IMR-90 (cell line): ENCODE measurements around the gene RGL4. TPM values are rescaled to one million over a fixed set of nuclear protein-coding genes. Genes with fewer than 3 reads are reported as not detected.

Source experiments
- ATAC-seq: fragments of 200-7000 bp; cut with Tn5 transposase; 2 replicates; pipeline ENCODE4 v1.9.1; 2020; ENCODE audit warnings: low read depth, mild to moderate bottlenecking, moderate library complexity
- BruUV-seq: library from RNA; stranded (reverse); fragments of 400-500 nt; replicated peaks from 2 replicates; lab custom pipeline; 2021; lab: Mats Ljungman, UMichigan
- CTCF ChIA-PET: fragments of 300-600 bp; formaldehyde crosslinking; extraction: SDS; loops from one replicate; lab custom pipeline; 2021; ENCODE audit warnings: antibody characterized with exemption; lab: Yijun Ruan, JAX
- POLR2A ChIA-PET: fragments of 300-600 bp; sonication (Branson Sonifier 250); formaldehyde crosslinking; loops from one replicate; lab custom pipeline; 2022; ENCODE audit warnings: antibody characterized with exemption; ENCODE audit not compliant: unreplicated experiment; lab: Charles Lee
- DNase-seq: peaks from one replicate; pipeline ENCODE4 v3.0.0; 2013
- H2AFZ ChIP-seq: replicated peaks from 2 replicates; pipeline ENCODE3; 2013; ENCODE audit warnings: low read length, mild to moderate bottlenecking; ENCODE audit not compliant: poor library complexity
- H2AK5ac ChIP-seq: 2 replicates; pipeline ENCODE4 v1.6.1; 2013; ENCODE audit warnings: low read depth, low read length, inconsistent platforms
- H2AK9ac ChIP-seq: replicated peaks from 2 replicates; pipeline ENCODE3; 2013; ENCODE audit warnings: mild to moderate bottlenecking, low read depth, low read length, moderate library complexity; ENCODE audit not compliant: poor library complexity
- H2BK120ac ChIP-seq: 2 replicates; pipeline ENCODE4 v1.6.1; 2013; ENCODE audit warnings: low read depth, low read length, inconsistent platforms
- H2BK15ac ChIP-seq: 3 replicates; pipeline ENCODE4 v1.6.1; 2013; ENCODE audit warnings: low read depth, low read length, inconsistent platforms
- H2BK20ac ChIP-seq: 2 replicates; pipeline ENCODE4 v1.6.1; 2013; ENCODE audit warnings: low read depth, mild to moderate bottlenecking, inconsistent platforms, low read length, moderate library complexity
- H2BK5ac ChIP-seq: 2 replicates; pipeline ENCODE4 v1.6.1; 2013; ENCODE audit warnings: mild to moderate bottlenecking, low read depth, low read length, inconsistent platforms; ENCODE audit not compliant: poor library complexity, severe bottlenecking
- H3K14ac ChIP-seq: replicated peaks from 2 replicates; pipeline ENCODE4 v1.6.1; 2013; ENCODE audit warnings: low read depth, low read length, inconsistent platforms
- H3K18ac ChIP-seq: 2 replicates; pipeline ENCODE4 v1.6.1; 2013; ENCODE audit warnings: low read depth, low read length, control low read depth
- H3K23ac ChIP-seq: 2 replicates; pipeline ENCODE4 v1.6.1; 2013; ENCODE audit warnings: low read depth, low read length, inconsistent platforms
- H3K27ac ChIP-seq: 2 replicates; pipeline ENCODE4 v1.5.1; 2013; ENCODE audit warnings: mild to moderate bottlenecking, control low read depth, low read length; ENCODE audit not compliant: insufficient read depth
- H3K27me3 ChIP-seq: 2 replicates; pipeline ENCODE4 v1.6.1; 2013; ENCODE audit warnings: low read length; ENCODE audit not compliant: control insufficient read depth, insufficient read depth
- H3K36me3 ChIP-seq: 2 replicates; pipeline ENCODE4 v1.6.1; 2013; ENCODE audit warnings: low read length, mixed read lengths; ENCODE audit not compliant: control insufficient read depth, insufficient read depth
- H3K4ac ChIP-seq: 2 replicates; pipeline ENCODE4 v1.6.1; 2013; ENCODE audit warnings: low read depth, low read length, inconsistent platforms
- H3K4me1 ChIP-seq: 2 replicates; pipeline ENCODE4 v1.6.1; 2013; ENCODE audit warnings: low read length, mixed read lengths; ENCODE audit not compliant: control insufficient read depth, insufficient read depth
- H3K4me2 ChIP-seq: 2 replicates; pipeline ENCODE4 v1.6.1; 2013; ENCODE audit warnings: low read depth, mild to moderate bottlenecking, control low read depth, low read length, moderate library complexity
- H3K4me3 ChIP-seq: 2 replicates; pipeline ENCODE4 v1.5.1; 2013; ENCODE audit warnings: low read depth, mild to moderate bottlenecking, control low read depth, low read length, moderate library complexity; ENCODE audit not compliant: insufficient read depth
- H3K56ac ChIP-seq: 2 replicates; pipeline ENCODE4 v1.6.1; 2013; ENCODE audit warnings: low read length, inconsistent platforms; ENCODE audit not compliant: insufficient read depth; ENCODE audit errors: extremely low read depth
- H3K79me1 ChIP-seq, 2 experiments: 2 replicates each; pipeline ENCODE4 v1.6.1; 2013; ENCODE audit warnings: low read length in 2 of 2, inconsistent platforms in 1 of 2, low read depth in 1 of 2
- H3K9ac ChIP-seq: 2 replicates; pipeline ENCODE4 v1.6.1; 2013; ENCODE audit warnings: low read depth, low read length, control low read depth
- H3K9me1 ChIP-seq: 2 replicates; pipeline ENCODE4 v1.6.1; 2013; ENCODE audit warnings: low read length, inconsistent platforms; ENCODE audit not compliant: insufficient read depth
- H3K9me3 ChIP-seq: 2 replicates; pipeline ENCODE4 v1.6.1; 2013; ENCODE audit warnings: low read length; ENCODE audit not compliant: control insufficient read depth, insufficient read depth
- H4K20me1 ChIP-seq: 2 replicates; pipeline ENCODE4 v1.6.1; 2013; ENCODE audit warnings: low read length, inconsistent platforms; ENCODE audit not compliant: insufficient read depth
- H4K5ac ChIP-seq: 2 replicates; pipeline ENCODE4 v1.6.1; 2013; ENCODE audit warnings: mild to moderate bottlenecking, low read depth, low read length, control low read depth
- H4K8ac ChIP-seq, 2 experiments: 2 replicates each; pipeline ENCODE4 v1.6.1; 2013; ENCODE audit warnings: low read depth in 2 of 2, low read length in 2 of 2, control low read depth in 1 of 2, inconsistent platforms in 1 of 2
- H4K91ac ChIP-seq: 2 replicates; pipeline ENCODE4 v1.6.1; 2013; ENCODE audit warnings: low read depth, low read length, inconsistent platforms; ENCODE audit not compliant: insufficient read depth
- BHLHE40 ChIP-seq: fragments of 150-350 bp; IDR thresholded peaks from 2 replicates; pipeline ENCODE4 v1.6.1; 2016; ENCODE audit warnings: mild to moderate bottlenecking, low read depth, low read length
- CEBPB ChIP-seq: IDR thresholded peaks from 2 replicates; pipeline ENCODE4 v1.6.1; 2012; ENCODE audit warnings: low read depth, low read length, improper control_type of control experiment
- CHD1 ChIP-seq: IDR thresholded peaks from 2 replicates; pipeline ENCODE4 v1.6.1; 2012; ENCODE audit warnings: low read depth, low read length, improper control_type of control experiment
- CTCF ChIP-seq: conservative IDR thresholded peaks from 2 replicates; pipeline ENCODE4 v1.5.1; 2012; ENCODE audit warnings: mild to moderate bottlenecking, low read depth, low read length, improper control_type of control experiment
- FOS ChIP-seq: fragments of 150-350 bp; IDR thresholded peaks from 2 replicates; pipeline ENCODE4 v1.6.1; 2016; ENCODE audit warnings: low read depth, low read length
- MAFK ChIP-seq: IDR thresholded peaks from 2 replicates; pipeline ENCODE4 v1.6.1; 2012; ENCODE audit warnings: low read depth, low read length, improper control_type of control experiment
- MAZ ChIP-seq: IDR thresholded peaks from 2 replicates; pipeline ENCODE4 v1.6.1; 2012; ENCODE audit warnings: low read depth, mild to moderate bottlenecking, low read length, improper control_type of control experiment, moderate library complexity, borderline replicate concordance
- MXI1 ChIP-seq: IDR thresholded peaks from 2 replicates; pipeline ENCODE4 v1.6.1; 2012; ENCODE audit warnings: low read depth, mild to moderate bottlenecking, low read length, moderate library complexity, borderline replicate concordance
- NFE2L2 ChIP-seq: fragments of 150-350 bp; IDR thresholded peaks from 2 replicates; pipeline ENCODE4 v1.6.1; 2016; ENCODE audit warnings: low read depth, mild to moderate bottlenecking, low read length
- POLR2A ChIP-seq: IDR thresholded peaks from 2 replicates; pipeline ENCODE4 v1.6.1; 2012; ENCODE audit warnings: mild to moderate bottlenecking, low read depth, low read length
- RAD21 ChIP-seq: IDR thresholded peaks from 2 replicates; pipeline ENCODE4 v1.6.1; 2012; ENCODE audit warnings: low read length, improper control_type of control experiment
- RCOR1 ChIP-seq: IDR thresholded peaks from 2 replicates; pipeline ENCODE4 v1.6.1; 2012; ENCODE audit warnings: mild to moderate bottlenecking, low read length, improper control_type of control experiment; ENCODE audit not compliant: insufficient replicate concordance
- RFX5 ChIP-seq: IDR thresholded peaks from 2 replicates; pipeline ENCODE4 v1.8.0; 2012; ENCODE audit warnings: low read depth, mild to moderate bottlenecking, low read length, moderate library complexity
- SMC3 ChIP-seq: fragments of 150-350 bp; IDR thresholded peaks from 2 replicates; pipeline ENCODE4 v1.6.1; 2016; ENCODE audit warnings: low read depth, mild to moderate bottlenecking, antibody characterized with exemption, low read length, moderate library complexity
- WGBS, 2 experiments: methylation state at CpG; one replicate each; pipeline versions ENCODE4 v1.1.5 to v1.1.7; 2013; ENCODE audit warnings: missing lambda C conversion rate in 2 of 2; ENCODE audit not compliant: insufficient read length in 1 of 2; ENCODE audit errors: extremely low coverage in 2 of 2; 5-methylcytosine and 5-hydroxymethylcytosine counted together
- dilution Hi-C: fragments of 300-500 bp; cut with HindIII; formaldehyde crosslinking; loops from one replicate; pipeline ENCODE4 v1.14.3; 2018; ENCODE audit warnings: low sequenced_read_pairs; ENCODE audit not compliant: unreplicated experiment
- in situ Hi-C: fragments of 300-500 bp; cut with MboI; formaldehyde crosslinking; loops from 3 replicates; pipeline ENCODE4 v1.14.3; 2019; ENCODE audit warnings: low sequenced_read_pairs, inconsistent platforms, mixed read lengths
- intact Hi-C: fragments of 100-400 bp; cut with micrococcal nuclease; formaldehyde crosslinking; loops from 2 replicates; pipeline ENCODE4 v1.10.0; 2022
- polyA plus RNA-seq, 3 experiments: library from polyadenylated mRNA; depleted of rRNA; stranded (reverse); fragments of >200 nt; gene quantifications; 2 replicates each; pipeline ENCODE4 v1.2.3, GENCODE V29; 2012; ENCODE audit warnings: low replicate concordance in 1 of 3
- total RNA-seq: library from RNA; depleted of rRNA; stranded (reverse); fragments of >200 nt; gene quantifications from 2 replicates; pipeline ENCODE4 v1.2.3, GENCODE V29; 2012
- TF ChIP-seq, protein P1 (sequence below): fragments of 150-350 bp; IDR thresholded peaks from 2 replicates; pipeline ENCODE4 v1.6.1; 2016; ENCODE audit warnings: low read depth, mild to moderate bottlenecking, low read length, moderate library complexity, borderline replicate concordance
- TF ChIP-seq, protein P2 (sequence below): fragments of 150-350 bp; IDR thresholded peaks from 2 replicates; pipeline ENCODE4 v1.6.1; 2017; ENCODE audit warnings: mild to moderate bottlenecking, antibody characterized with exemption, low read length, low read depth

Gene RGL4
- total and polyA plus RNA-seq, 2 of the 4 experiments (the other 2 are of a cell fraction), result not detected

- no peak overlapping the region for H3K9ac ChIP-seq
- H3K79me1 ChIP-seq, result no peaks in the 10 kb centered on the region
- no peak overlapping the region for H2AFZ ChIP-seq
- H2AK9ac ChIP-seq, result no peak overlapping the region
- peaks cover 12% of the 10 kb centered on the region for H3K9me1 ChIP-seq
- no peak overlapping the region for H3K14ac ChIP-seq
- no peak overlapping the region for H3K4ac ChIP-seq
- no peak overlapping the region for H3K56ac ChIP-seq
- in situ Hi-C loops (no loop called here), dilution Hi-C loops (no loop called here), intact Hi-C loops (no loop called here)
- H3K36me3 ChIP-seq, result peaks cover 29% of the 10 kb centered on the region; the same call in 1 of the 2 replicates
- H4K5ac ChIP-seq, result no peak overlapping the region
- no peak for DNase-seq
- H2BK120ac ChIP-seq, result no peak overlapping the region
- no peak overlapping the region for H3K23ac ChIP-seq
- no peaks in the 10 kb centered on the region for H3K27me3 ChIP-seq
- BruUV-seq, result no TSS peak
- no peak overlapping the region for H4K91ac ChIP-seq
- H2BK20ac ChIP-seq, result no peak overlapping the region
- H3K4me3 ChIP-seq, result no peak overlapping the region
- no peak for TF ChIP-seq SMC3
- TF ChIP-seq RAD21, result no peak
- no peak for TF ChIP-seq POLR2A
- TF ChIP-seq NFE2L2, result no peak
- TF ChIP-seq RFX5, result no peak
- no peak for TF ChIP-seq RCOR1
- TF ChIP-seq BHLHE40, result no peak
- TF ChIP-seq CTCF, result no peak
- TF ChIP-seq MAZ, result no peak
- TF ChIP-seq FOS, result no peak
- TF ChIP-seq MAFK, result no peak
- TF ChIP-seq, protein P1, sequence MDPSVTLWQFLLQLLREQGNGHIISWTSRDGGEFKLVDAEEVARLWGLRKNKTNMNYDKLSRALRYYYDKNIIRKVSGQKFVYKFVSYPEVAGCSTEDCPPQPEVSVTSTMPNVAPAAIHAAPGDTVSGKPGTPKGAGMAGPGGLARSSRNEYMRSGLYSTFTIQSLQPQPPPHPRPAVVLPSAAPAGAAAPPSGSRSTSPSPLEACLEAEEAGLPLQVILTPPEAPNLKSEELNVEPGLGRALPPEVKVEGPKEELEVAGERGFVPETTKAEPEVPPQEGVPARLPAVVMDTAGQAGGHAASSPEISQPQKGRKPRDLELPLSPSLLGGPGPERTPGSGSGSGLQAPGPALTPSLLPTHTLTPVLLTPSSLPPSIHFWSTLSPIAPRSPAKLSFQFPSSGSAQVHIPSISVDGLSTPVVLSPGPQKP, result no peak
- TF ChIP-seq CEBPB, result no peak
- TF ChIP-seq, protein P2, sequence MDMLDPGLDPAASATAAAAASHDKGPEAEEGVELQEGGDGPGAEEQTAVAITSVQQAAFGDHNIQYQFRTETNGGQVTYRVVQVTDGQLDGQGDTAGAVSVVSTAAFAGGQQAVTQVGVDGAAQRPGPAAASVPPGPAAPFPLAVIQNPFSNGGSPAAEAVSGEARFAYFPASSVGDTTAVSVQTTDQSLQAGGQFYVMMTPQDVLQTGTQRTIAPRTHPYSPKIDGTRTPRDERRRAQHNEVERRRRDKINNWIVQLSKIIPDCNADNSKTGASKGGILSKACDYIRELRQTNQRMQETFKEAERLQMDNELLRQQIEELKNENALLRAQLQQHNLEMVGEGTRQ, result no peak
- no peak for TF ChIP-seq MXI1
- no peak for TF ChIP-seq CHD1
- no peaks in the 10 kb centered on the region for H3K9me3 ChIP-seq
- H4K20me1 ChIP-seq, result no peaks in the 10 kb centered on the region; the same call in 1 of the 2 replicates
- H2BK15ac ChIP-seq, result no peak overlapping the region
- H3K27ac ChIP-seq, result no peak overlapping the region
- no peak for ATAC-seq
- H2BK5ac ChIP-seq, result no peak overlapping the region
- H3K4me1 ChIP-seq, result 0 out of 2 replicates have a peak, but pooled peaks cover 3% of the 10 kb centered on the region
- ChIA-PET CTCF (no interaction called here), POLR2A (no interaction called here)
- H3K4me2 ChIP-seq, result no peak overlapping the region
- H2AK5ac ChIP-seq, result no peak overlapping the region
- WGBS, 2 experiments, result 95% methylated on average over 3 of the region's 12 CpGs; no CpG with 5 or more reads in 1 of the 2 experiments
- no peak overlapping the region for H4K8ac ChIP-seq
- no peak overlapping the region for H3K18ac ChIP-seq
Measured at GRCh38 chr22:23691748-23692423, 1.1 kb downstream of the RGL4 start.
